HCT116 (cell line): ENCODE results near the gene OTOP3. TPM values are rescaled to one million over a fixed set of nuclear protein-coding genes. Genes with fewer than 3 reads are reported as not detected.

Experiments used
- ATAC-seq: fragments of 200-7000 bp; cut with Tn5 transposase; 2 replicates; pipeline ENCODE4 v1.9.1; 2020; ENCODE audit warnings: mild to moderate bottlenecking, moderate library complexity
- BruUV-seq: library from RNA; stranded (reverse); fragments of 400-500 nt; replicated peaks from 2 replicates; lab custom pipeline; 2021; lab: Mats Ljungman, UMichigan
- CTCF ChIA-PET: fragments of 300-600 bp; sonication (Branson Sonifier 250); formaldehyde crosslinking; loops from one replicate; lab custom pipeline; 2021; ENCODE audit warnings: antibody characterized with exemption; lab: Charles Lee
- POLR2A ChIA-PET: fragments of 300-600, 350-600 bp; sonication (Branson Sonifier 250); formaldehyde crosslinking; loops from one replicate; lab custom pipeline; 2021; ENCODE audit warnings: antibody characterized with exemption; lab: Charles Lee
- RAD21 ChIA-PET, 2 experiments: fragments of 300-600 bp; sonication (Branson Sonifier 250); formaldehyde crosslinking; loops; one replicate each; lab custom pipeline; 2023; ENCODE audit warnings: low total read pairs in 2 of 2; ENCODE audit not compliant: uncharacterized antibody in 2 of 2, unreplicated experiment in 2 of 2, low non-redundant PET in 1 of 2; lab: Charles Lee
- DNase-seq: peaks from one replicate; pipeline ENCODE4 v3.0.0-alpha.2; 2010; ENCODE audit warnings: low read depth, low spot score
- H2AFZ ChIP-seq: fragments of 200-600 bp; shearing (Covaris generic), sonication (generic); 2 replicates; pipeline ENCODE4 v1.6.1; 2017; ENCODE audit warnings: low read depth, mixed run types, mixed read lengths, antibody characterized with exemption, low read length; ENCODE audit not compliant: poor library complexity, severe bottlenecking
- H3K27ac ChIP-seq: 2 replicates; pipeline ENCODE4 v1.5.1; 2012; ENCODE audit warnings: low read depth, low read length
- H3K27me3 ChIP-seq: fragments of 200-600 bp; sonication (generic); 2 replicates; pipeline ENCODE4 v1.6.1; 2016; ENCODE audit warnings: mixed run types, low read length, mixed read lengths; ENCODE audit not compliant: insufficient read depth
- H3K36me3 ChIP-seq, 2 experiments: fragments of 200-500 bp in 1 of 2; fragments of 200-600 bp in 1 of 2; sonication (Bioruptor generic) in 1 of 2; sonication (generic) in 1 of 2; 2 replicates each; pipeline versions ENCODE4 v1.5.1 to v1.6.1; 2014 to 2016; ENCODE audit warnings: low read length in 2 of 2, inconsistent platforms in 1 of 2, mixed read lengths in 1 of 2, mixed run types in 1 of 2; ENCODE audit not compliant: insufficient read depth in 2 of 2, control insufficient read depth in 1 of 2
- H3K4me1 ChIP-seq, 2 experiments: fragments of 200-600 bp in 1 of 2; sonication (generic) in 1 of 2; 2 replicates each; pipeline versions ENCODE4 v1.5.1 to v1.6.1; 2012 to 2017; ENCODE audit warnings: low read length in 2 of 2, inconsistent platforms in 1 of 2, mild to moderate bottlenecking in 1 of 2, mixed read lengths in 1 of 2, mixed run types in 1 of 2, moderate library complexity in 1 of 2; ENCODE audit not compliant: insufficient read depth in 2 of 2, control insufficient read depth in 1 of 2
- H3K4me2 ChIP-seq: fragments of 200-600 bp; sonication (generic); 2 replicates; pipeline ENCODE4 v1.6.1; 2017; ENCODE audit warnings: mixed run types, low read length, mixed read lengths
- H3K4me3 ChIP-seq, 2 experiments: fragments of 200-600 bp in 1 of 2; sonication (generic) in 1 of 2; replicated peaks in 1 of 2; 2 replicates each; pipeline ENCODE4 v1.5.1; 2011 to 2016; ENCODE audit warnings: low read length in 2 of 2, control low read depth in 1 of 2, low read depth in 1 of 2, mild to moderate bottlenecking in 1 of 2, mixed read lengths in 1 of 2, mixed run types in 1 of 2
- H3K79me2 ChIP-seq: fragments of 200-600 bp; sonication (generic); 2 replicates; pipeline ENCODE4 v1.6.1; 2017; ENCODE audit warnings: mild to moderate bottlenecking, mixed run types, low read length, moderate library complexity, mixed read lengths; ENCODE audit not compliant: insufficient read depth
- H3K9ac ChIP-seq: fragments of 200-600 bp; sonication (generic); 2 replicates; pipeline ENCODE4 v1.6.1; 2016; ENCODE audit warnings: low read length, mixed read lengths
- H3K9me2 ChIP-seq: fragments of 200-600 bp; sonication (generic), shearing (Covaris generic); 2 replicates; pipeline ENCODE4 v1.6.1; 2017; ENCODE audit warnings: mixed run types, mild to moderate bottlenecking, moderate library complexity; ENCODE audit not compliant: insufficient read depth
- H3K9me3 ChIP-seq, 2 experiments: fragments of 200-500 bp in 1 of 2; fragments of 200-600 bp in 1 of 2; sonication (Bioruptor generic) in 1 of 2; sonication (generic) in 1 of 2; 2 replicates each; pipeline ENCODE4 v1.6.1; 2014 to 2017; ENCODE audit warnings: low read length in 2 of 2, mixed read lengths in 2 of 2, inconsistent platforms in 1 of 2, low read depth in 1 of 2, mild to moderate bottlenecking in 1 of 2, mixed run types in 1 of 2, moderate library complexity in 1 of 2; ENCODE audit not compliant: control insufficient read depth in 1 of 2, insufficient read depth in 1 of 2
- H4K20me1 ChIP-seq: fragments of 200-600 bp; sonication (generic), shearing (Covaris generic); 2 replicates; pipeline ENCODE4 v1.6.1; 2017; ENCODE audit warnings: mixed run types, mild to moderate bottlenecking, moderate library complexity; ENCODE audit not compliant: insufficient read depth
- CBX3 ChIP-seq: IDR thresholded peaks from 2 replicates; pipeline ENCODE4 v1.6.1; 2012; ENCODE audit warnings: low read depth
- EGR1 ChIP-seq: IDR thresholded peaks from 2 replicates; pipeline ENCODE4 v1.6.1; 2012; ENCODE audit warnings: low read depth
- EZH2 ChIP-seq: fragments of 200-600 bp; sonication (generic); IDR thresholded peaks from 2 replicates; pipeline ENCODE4 v1.6.1; 2017; ENCODE audit warnings: antibody characterized with exemption, mixed run types
- EZH2phosphoT487 ChIP-seq: fragments of 200-600 bp; IDR thresholded peaks from 2 replicates; pipeline ENCODE4 v1.6.1; 2018; ENCODE audit warnings: antibody characterized with exemption, borderline replicate concordance
- FOSL1 ChIP-seq: IDR thresholded peaks from 2 replicates; pipeline ENCODE4 v1.6.1; 2012; ENCODE audit warnings: low read depth
- JUND ChIP-seq: IDR thresholded peaks from 2 replicates; pipeline ENCODE4 v1.6.1; 2012
- SRF ChIP-seq: IDR thresholded peaks from 2 replicates; pipeline ENCODE4 v1.6.1; 2012; ENCODE audit warnings: low read depth
- YY1 ChIP-seq: IDR thresholded peaks from 2 replicates; pipeline ENCODE4 v1.6.1; 2011; ENCODE audit warnings: low read length, low read depth, moderate library complexity, mild to moderate bottlenecking; ENCODE audit not compliant: insufficient replicate concordance; ENCODE audit errors: extremely low read depth
- ZFX ChIP-seq: fragments of 450-650 bp; IDR thresholded peaks from 2 replicates; pipeline ENCODE4 v1.6.1; 2017
- ZNF274 ChIP-seq: fragments of 200-500 bp; sonication (Bioruptor generic); IDR thresholded peaks from 2 replicates; pipeline ENCODE4 v1.6.1; 2014; ENCODE audit warnings: mild to moderate bottlenecking, low read depth, low read length, inconsistent platforms
- intact Hi-C: fragments of 100-400 bp; cut with micrococcal nuclease; formaldehyde crosslinking; loops from 2 replicates; pipeline ENCODE4 v1.10.0; 2022
- total RNA-seq: library from RNA; stranded (reverse); gene quantifications from one replicate; pipeline ENCODE4 v1.2.1, GENCODE V29; 2021; ENCODE audit not compliant: unreplicated experiment
- TF ChIP-seq, protein P1 (sequence below), 3 experiments: fragments of 200-600 bp in 1 of 3; sonication (generic) in 1 of 3; IDR thresholded peaks in 2 of 3; conservative IDR thresholded peaks in 1 of 3; 2 replicates each; pipeline ENCODE4 v1.5.1; 2012 to 2017; ENCODE audit warnings: low read depth in 2 of 3, low read length in 2 of 3, antibody characterized with exemption in 1 of 3, borderline replicate concordance in 1 of 3, control low read depth in 1 of 3, mild to moderate bottlenecking in 1 of 3, mixed read lengths in 1 of 3, mixed run types in 1 of 3, moderate library complexity in 1 of 3; ENCODE audit not compliant: insufficient read depth in 1 of 3
- TF ChIP-seq, protein P2 (sequence below): IDR thresholded peaks from 2 replicates; pipeline ENCODE4 v1.6.1; 2012
- TF ChIP-seq, protein P3 (sequence below): IDR thresholded peaks from 2 replicates; pipeline ENCODE4 v1.6.1; 2012; ENCODE audit warnings: low read depth

OTOP3 gene
- total RNA-seq, 1 experiment from 2014 or later: not detected

DNA sequence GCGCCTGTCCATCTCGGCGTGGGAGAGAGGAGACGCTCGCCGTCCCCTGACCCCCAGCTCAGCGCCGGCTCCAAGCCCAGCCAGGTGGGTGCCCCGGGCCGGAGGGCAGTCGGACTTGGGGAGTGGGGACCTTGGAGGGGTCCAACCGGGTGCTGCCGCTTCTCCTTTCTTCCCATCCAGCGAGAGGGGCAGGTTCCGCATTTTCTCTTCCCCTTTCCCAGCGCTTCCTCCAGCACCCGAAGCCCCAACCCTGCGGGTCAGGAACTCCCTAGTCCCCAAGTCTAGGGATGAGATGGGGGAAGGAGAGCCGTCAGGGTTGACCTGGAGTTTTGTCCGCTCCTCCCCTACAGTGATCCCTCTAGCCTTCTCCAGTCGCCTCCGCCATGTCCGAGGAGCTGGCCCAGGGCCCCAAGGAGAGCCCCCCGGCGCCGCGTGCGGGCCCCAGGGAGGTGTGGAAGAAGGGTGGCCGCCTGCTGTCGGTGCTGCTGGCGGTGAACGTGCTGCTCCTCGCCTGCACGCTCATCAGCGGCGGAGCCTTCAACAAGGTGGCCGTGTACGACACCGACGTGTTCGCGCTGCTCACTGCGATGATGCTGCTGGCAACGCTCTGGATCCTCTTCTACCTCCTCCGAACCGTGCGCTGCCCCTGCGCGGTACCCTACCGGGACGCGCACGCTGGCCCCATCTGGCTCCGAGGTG lies 11.3 kb upstream of the OTOP3 start, which contains the start of gene OTOP2:
TSS of gene OTOP2 (plus strand) at position 24 of the 699 bp plus-strand sequence. CDS start at position 384, 360 bp downstream.
- Histone ChIP-seq H3K36me3 (no peaks in the 10 kb centered on the region), H3K27me3 (peaks cover 4% of the 10 kb centered on the region; the same call in 1 of the 2 replicates), H3K4me3 (peak within 1 kb of the TSS; percentile 58 to 65), H4K20me1 (no peaks in the 10 kb centered on the region), H3K9me3 (no peaks in the 10 kb centered on the region), H3K27ac (no peak within 1 kb of the TSS)
- POLR2A ChIA-PET: no interaction called here
- intact Hi-C loops: no loop called here
- no peak for ATAC-seq
- TF ChIP-seq, protein P1, sequence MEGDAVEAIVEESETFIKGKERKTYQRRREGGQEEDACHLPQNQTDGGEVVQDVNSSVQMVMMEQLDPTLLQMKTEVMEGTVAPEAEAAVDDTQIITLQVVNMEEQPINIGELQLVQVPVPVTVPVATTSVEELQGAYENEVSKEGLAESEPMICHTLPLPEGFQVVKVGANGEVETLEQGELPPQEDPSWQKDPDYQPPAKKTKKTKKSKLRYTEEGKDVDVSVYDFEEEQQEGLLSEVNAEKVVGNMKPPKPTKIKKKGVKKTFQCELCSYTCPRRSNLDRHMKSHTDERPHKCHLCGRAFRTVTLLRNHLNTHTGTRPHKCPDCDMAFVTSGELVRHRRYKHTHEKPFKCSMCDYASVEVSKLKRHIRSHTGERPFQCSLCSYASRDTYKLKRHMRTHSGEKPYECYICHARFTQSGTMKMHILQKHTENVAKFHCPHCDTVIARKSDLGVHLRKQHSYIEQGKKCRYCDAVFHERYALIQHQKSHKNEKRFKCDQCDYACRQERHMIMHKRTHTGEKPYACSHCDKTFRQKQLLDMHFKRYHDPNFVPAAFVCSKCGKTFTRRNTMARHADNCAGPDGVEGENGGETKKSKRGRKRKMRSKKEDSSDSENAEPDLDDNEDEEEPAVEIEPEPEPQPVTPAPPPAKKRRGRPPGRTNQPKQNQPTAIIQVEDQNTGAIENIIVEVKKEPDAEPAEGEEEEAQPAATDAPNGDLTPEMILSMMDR (IDR thresholded peaks at IDR 0.05 in 2 of 3, conservative IDR thresholded peaks at IDR 0.05 in 1 of 3; ENCODE audit: borderline replicate concordance in 1 of 3, insufficient read depth in 1 of 3, low read depth in 2 of 3, low read length in 2 of 3): no peak
- TF ChIP-seq EZH2: no peak
- no peak for TF ChIP-seq SRF
- TF ChIP-seq EGR1: no peak
- no peak for TF ChIP-seq EZH2phosphoT487
- no peak for TF ChIP-seq FOSL1
- TF ChIP-seq, protein P2, sequence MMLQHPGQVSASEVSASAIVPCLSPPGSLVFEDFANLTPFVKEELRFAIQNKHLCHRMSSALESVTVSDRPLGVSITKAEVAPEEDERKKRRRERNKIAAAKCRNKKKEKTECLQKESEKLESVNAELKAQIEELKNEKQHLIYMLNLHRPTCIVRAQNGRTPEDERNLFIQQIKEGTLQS: no peak
- no peak for TF ChIP-seq CBX3
- no peak for TF ChIP-seq ZFX
- no peak for TF ChIP-seq YY1
- no peak for TF ChIP-seq ZNF274
- no peak for TF ChIP-seq JUND
- TF ChIP-seq, protein P3, sequence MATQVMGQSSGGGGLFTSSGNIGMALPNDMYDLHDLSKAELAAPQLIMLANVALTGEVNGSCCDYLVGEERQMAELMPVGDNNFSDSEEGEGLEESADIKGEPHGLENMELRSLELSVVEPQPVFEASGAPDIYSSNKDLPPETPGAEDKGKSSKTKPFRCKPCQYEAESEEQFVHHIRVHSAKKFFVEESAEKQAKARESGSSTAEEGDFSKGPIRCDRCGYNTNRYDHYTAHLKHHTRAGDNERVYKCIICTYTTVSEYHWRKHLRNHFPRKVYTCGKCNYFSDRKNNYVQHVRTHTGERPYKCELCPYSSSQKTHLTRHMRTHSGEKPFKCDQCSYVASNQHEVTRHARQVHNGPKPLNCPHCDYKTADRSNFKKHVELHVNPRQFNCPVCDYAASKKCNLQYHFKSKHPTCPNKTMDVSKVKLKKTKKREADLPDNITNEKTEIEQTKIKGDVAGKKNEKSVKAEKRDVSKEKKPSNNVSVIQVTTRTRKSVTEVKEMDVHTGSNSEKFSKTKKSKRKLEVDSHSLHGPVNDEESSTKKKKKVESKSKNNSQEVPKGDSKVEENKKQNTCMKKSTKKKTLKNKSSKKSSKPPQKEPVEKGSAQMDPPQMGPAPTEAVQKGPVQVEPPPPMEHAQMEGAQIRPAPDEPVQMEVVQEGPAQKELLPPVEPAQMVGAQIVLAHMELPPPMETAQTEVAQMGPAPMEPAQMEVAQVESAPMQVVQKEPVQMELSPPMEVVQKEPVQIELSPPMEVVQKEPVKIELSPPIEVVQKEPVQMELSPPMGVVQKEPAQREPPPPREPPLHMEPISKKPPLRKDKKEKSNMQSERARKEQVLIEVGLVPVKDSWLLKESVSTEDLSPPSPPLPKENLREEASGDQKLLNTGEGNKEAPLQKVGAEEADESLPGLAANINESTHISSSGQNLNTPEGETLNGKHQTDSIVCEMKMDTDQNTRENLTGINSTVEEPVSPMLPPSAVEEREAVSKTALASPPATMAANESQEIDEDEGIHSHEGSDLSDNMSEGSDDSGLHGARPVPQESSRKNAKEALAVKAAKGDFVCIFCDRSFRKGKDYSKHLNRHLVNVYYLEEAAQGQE: no peak
- TF ChIP-seq, all 23 proteins: peak for 0
- no TSS peak for BruUV-seq
- Histone ChIP-seq H3K4me2 (peak within 1 kb of the TSS; percentile 97), H3K9me2 (no peaks in the 10 kb centered on the region), H3K9ac (peak within 1 kb of the TSS; percentile 64), H3K4me1 (peaks cover 16 to 37% of the 10 kb centered on the region in 2 experiments), H3K79me2 (no peaks in the 10 kb centered on the region), H2AFZ (peak within 1 kb of the TSS; percentile 78)
- DNase-seq: no peak
- RAD21 ChIA-PET: interaction anchor here in 1 of 2 experiments (1.2 kb wide), 1 partner anchor 36 kb away, joined by 4 read pairs; no protein-coding TSS in a partner anchor
- CTCF ChIA-PET: interaction anchor here (0.7 to 2.8 kb wide), 6 partner anchors 25 to 247 kb away, joined by 3 to 21 read pairs (median 4); no protein-coding TSS in a partner anchor
